Measurements from ENCODE around the gene ATP8A1. TPM values are rescaled to one million over a fixed set of nuclear protein-coding genes. Genes with fewer than 3 reads are reported as not detected.
A peak's percentile ranks its signal among the peaks of the same experiment; 100 is the strongest.

ATP8A1 gene
- total RNA-seq, 4 donors from 2014 or later: 5.9 to 16.5 (median 7.3) TPM

DNA sequence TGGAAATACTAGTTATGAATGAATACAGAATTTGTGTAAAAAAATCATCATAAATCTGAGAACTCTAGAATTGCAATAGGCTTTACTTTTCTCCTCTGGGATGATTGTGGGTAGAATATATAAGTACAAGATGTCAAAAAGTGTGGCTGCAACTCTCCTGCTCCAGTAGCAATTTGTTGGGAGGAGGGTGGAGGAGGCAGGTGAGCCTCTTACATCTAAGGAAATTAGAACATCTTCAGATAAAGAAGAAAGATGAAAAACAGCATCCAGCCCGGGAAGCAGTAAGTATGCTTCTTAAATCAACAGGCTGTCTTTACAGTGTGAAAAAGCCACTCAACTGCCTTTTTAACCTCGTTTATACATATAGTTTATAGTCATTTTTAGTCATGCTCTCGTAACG, 83.7 kb downstream of the ATP8A1 start:
- no peak for DNase-seq (ENCODE audit: low spot score in 2 of 2)
- Histone ChIP-seq H3K36me3 (no peaks in the 10 kb centered on the region), H3K9me3 (no peaks in the 10 kb centered on the region), H3K4me1 (peaks cover 11% of the 10 kb centered on the region), H3K27ac (no peak overlapping the region), H3K27me3 (no peaks in the 10 kb centered on the region), H3K4me3 (no peak overlapping the region)
- 91% methylated on average over 4 of the region's 4 CpGs for WGBS
- TF ChIP-seq, protein P1, sequence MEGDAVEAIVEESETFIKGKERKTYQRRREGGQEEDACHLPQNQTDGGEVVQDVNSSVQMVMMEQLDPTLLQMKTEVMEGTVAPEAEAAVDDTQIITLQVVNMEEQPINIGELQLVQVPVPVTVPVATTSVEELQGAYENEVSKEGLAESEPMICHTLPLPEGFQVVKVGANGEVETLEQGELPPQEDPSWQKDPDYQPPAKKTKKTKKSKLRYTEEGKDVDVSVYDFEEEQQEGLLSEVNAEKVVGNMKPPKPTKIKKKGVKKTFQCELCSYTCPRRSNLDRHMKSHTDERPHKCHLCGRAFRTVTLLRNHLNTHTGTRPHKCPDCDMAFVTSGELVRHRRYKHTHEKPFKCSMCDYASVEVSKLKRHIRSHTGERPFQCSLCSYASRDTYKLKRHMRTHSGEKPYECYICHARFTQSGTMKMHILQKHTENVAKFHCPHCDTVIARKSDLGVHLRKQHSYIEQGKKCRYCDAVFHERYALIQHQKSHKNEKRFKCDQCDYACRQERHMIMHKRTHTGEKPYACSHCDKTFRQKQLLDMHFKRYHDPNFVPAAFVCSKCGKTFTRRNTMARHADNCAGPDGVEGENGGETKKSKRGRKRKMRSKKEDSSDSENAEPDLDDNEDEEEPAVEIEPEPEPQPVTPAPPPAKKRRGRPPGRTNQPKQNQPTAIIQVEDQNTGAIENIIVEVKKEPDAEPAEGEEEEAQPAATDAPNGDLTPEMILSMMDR (IDR thresholded peaks at IDR 0.05): no peak
- TF ChIP-seq POLR2AphosphoS5 (IDR thresholded peaks at IDR 0.05): no peak
- no peak for TF ChIP-seq POLR2A (IDR thresholded peaks at IDR 0.05)
- TF ChIP-seq EP300 (IDR thresholded peaks at IDR 0.05): no peak

DNA sequence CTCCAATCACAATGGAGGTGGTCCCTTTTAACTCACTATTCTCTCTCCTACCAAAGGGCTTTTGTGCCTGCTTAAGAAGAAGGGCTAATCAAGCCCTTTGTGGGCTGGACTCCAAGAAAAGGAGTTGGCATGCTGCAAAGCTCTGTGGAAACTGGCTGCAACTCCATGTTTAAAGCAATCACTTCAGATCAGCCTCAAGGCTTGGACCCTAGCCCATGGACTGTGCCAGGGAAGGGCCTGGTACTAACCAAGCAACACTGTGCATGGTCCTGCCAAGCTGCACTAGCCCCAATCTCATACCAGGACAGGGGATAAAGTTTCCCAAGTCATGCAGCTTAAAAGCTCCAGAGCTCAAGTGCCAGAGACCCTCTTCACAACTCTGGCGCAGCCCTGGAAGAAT, 86.7 kb downstream of the ATP8A1 start:
- Histone ChIP-seq H3K27ac (no peak overlapping the region), H3K9me3 (no peaks in the 10 kb centered on the region), H3K27me3 (no peaks in the 10 kb centered on the region), H3K4me1 (peaks cover 11% of the 10 kb centered on the region), H3K4me3 (no peak overlapping the region), H3K36me3 (no peaks in the 10 kb centered on the region)
- no peak for DNase-seq (ENCODE audit: low spot score in 2 of 2)
- TF ChIP-seq EP300 (IDR thresholded peaks at IDR 0.05) (no peak), POLR2AphosphoS5 (IDR thresholded peaks at IDR 0.05) (no peak), POLR2A (IDR thresholded peaks at IDR 0.05) (no peak)
- TF ChIP-seq, protein P1 (IDR thresholded peaks at IDR 0.05): no peak
- 67% methylated on average over 1 of the region's 1 CpG for WGBS

DNA sequence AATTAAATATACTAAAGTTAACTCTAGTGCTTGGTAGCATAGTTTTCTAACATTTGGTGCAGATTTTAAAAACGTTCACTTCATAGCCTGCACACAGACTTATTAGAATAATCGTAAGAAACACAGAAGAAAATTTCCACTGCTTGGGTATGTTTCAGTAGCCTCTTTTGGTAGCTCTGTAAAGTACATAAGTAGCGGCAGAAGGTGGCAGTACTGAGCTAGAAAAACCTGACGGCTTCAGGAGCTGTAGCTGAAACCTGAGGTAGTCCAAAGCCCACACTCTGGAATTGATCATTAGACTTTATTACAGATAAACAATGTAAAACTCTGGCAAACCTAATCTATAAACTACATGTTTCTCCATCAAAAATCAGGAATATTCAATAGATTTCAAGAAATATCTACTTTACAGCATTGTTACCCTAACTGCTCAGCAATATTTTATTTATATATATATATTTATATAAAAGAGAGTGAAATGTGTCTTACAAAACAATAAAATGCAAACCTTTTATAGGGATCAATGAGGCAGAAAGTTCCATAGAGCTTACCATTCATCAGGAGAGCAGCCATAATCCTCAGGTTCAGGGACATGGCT, 88.2 kb downstream of the ATP8A1 start:
- Histone ChIP-seq H3K36me3 (no peaks in the 10 kb centered on the region), H3K27me3 (no peaks in the 10 kb centered on the region), H3K4me3 (no peak overlapping the region), H3K27ac (no peak overlapping the region), H3K4me1 (peaks cover 11% of the 10 kb centered on the region), H3K9me3 (no peaks in the 10 kb centered on the region)
- 5% methylated on average over 4 of the region's 4 CpGs for WGBS
- DNase-seq (ENCODE audit: low spot score in 2 of 2): no peak
- TF ChIP-seq, protein P1 (IDR thresholded peaks at IDR 0.05): peak; percentile 36 to 63
- TF ChIP-seq POLR2AphosphoS5 (IDR thresholded peaks at IDR 0.05): no peak
- no peak for TF ChIP-seq POLR2A (IDR thresholded peaks at IDR 0.05)
- no peak for TF ChIP-seq EP300 (IDR thresholded peaks at IDR 0.05)

DNA sequence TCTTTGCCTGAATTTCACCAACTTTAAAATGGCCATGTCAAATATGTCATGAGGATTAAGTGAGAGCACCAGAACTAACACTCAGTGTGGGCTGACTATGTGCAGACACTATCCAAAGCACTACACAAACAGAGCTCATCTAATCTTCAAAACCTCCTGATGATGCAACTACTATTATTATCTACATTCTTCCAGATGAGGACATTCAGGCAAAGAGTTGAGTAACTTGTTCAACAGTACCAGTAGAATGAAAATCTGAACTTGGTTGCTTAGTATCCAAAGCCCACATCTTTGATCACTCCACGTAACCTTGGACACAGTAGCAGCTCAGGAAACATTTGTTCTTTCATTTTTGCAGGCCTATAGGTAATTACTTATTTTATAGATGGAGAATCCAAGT, 90.1 kb downstream of the ATP8A1 start:
- Histone ChIP-seq H3K36me3 (no peaks in the 10 kb centered on the region), H3K9me3 (no peaks in the 10 kb centered on the region), H3K27me3 (no peaks in the 10 kb centered on the region), H3K4me1 (peaks cover 11% of the 10 kb centered on the region), H3K27ac (no peak overlapping the region), H3K4me3 (no peak overlapping the region)
- no peak for DNase-seq (ENCODE audit: low spot score in 2 of 2)
- 81% methylated on average over 1 of the region's 1 CpG for WGBS
- TF ChIP-seq POLR2A (IDR thresholded peaks at IDR 0.05) (no peak), POLR2AphosphoS5 (IDR thresholded peaks at IDR 0.05) (no peak), EP300 (IDR thresholded peaks at IDR 0.05) (no peak)
- TF ChIP-seq, protein P1 (IDR thresholded peaks at IDR 0.05): no peak

DNA sequence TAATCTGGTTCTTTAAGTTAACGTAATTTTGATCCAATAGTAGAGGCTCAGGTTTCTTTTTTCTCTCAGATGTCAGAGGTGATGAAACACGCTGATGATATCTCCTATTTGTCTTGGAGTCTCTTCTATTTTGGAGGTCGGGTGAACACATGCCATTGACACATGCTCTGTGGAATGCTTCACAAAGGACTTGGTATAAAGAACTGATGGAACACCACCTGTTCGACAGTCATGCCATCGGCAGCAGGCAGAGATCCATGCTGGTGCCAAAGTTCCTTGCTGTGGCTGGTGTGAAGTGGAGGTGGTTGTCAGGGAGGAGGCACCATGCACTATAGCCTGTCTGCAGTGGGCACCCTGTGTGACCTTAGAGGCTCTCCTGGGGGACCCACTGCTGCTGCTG, 94.9 kb downstream of the ATP8A1 start:
- no peak for DNase-seq (ENCODE audit: low spot score in 2 of 2)
- WGBS: 83% methylated on average over 5 of the region's 5 CpGs
- Histone ChIP-seq H3K27ac (no peak overlapping the region), H3K9me3 (no peaks in the 10 kb centered on the region), H3K4me1 (no peaks in the 10 kb centered on the region), H3K36me3 (no peaks in the 10 kb centered on the region), H3K27me3 (no peaks in the 10 kb centered on the region), H3K4me3 (no peak overlapping the region)
- TF ChIP-seq EP300 (IDR thresholded peaks at IDR 0.05) (no peak), POLR2A (IDR thresholded peaks at IDR 0.05) (no peak), POLR2AphosphoS5 (IDR thresholded peaks at IDR 0.05) (no peak)
- TF ChIP-seq, protein P1 (IDR thresholded peaks at IDR 0.05): no peak
